Mesenchymal stem cell (in vitro differentiated cells and primary cell): ENCODE results near the gene PEMT.

Experiments
- DNase-seq: peaks from one replicate; pipeline ENCODE4 v3.0.0-alpha.2; 2013
- H2AFZ ChIP-seq: one replicate; pipeline ENCODE4 v1.6.1; 2013; ENCODE audit warnings: low read depth, mild to moderate bottlenecking, control low read depth, inconsistent platforms, low read length, moderate library complexity
- H2AK5ac ChIP-seq: 2 replicates; pipeline ENCODE4 v1.6.1; 2013; ENCODE audit warnings: low read length, moderate library complexity, mild to moderate bottlenecking, inconsistent platforms; ENCODE audit not compliant: severe bottlenecking
- H2BK120ac ChIP-seq: one replicate; pipeline ENCODE4 v1.6.1; 2013; ENCODE audit warnings: low read depth, mild to moderate bottlenecking, inconsistent platforms, low read length, moderate library complexity
- H2BK12ac ChIP-seq, 2 experiments: one replicate each; pipeline ENCODE4 v1.6.1; 2013; ENCODE audit warnings: inconsistent platforms in 2 of 2, low read length in 2 of 2, mild to moderate bottlenecking in 2 of 2, moderate library complexity in 2 of 2, control low read depth in 1 of 2
- H2BK15ac ChIP-seq: one replicate; pipeline ENCODE4 v1.6.1; 2013; ENCODE audit warnings: mild to moderate bottlenecking, low read depth, inconsistent platforms; ENCODE audit not compliant: poor library complexity, severe bottlenecking
- H2BK5ac ChIP-seq: 2 replicates; pipeline ENCODE4 v1.6.1; 2013; ENCODE audit warnings: low read depth, mild to moderate bottlenecking, low read length, control low read depth, inconsistent platforms; ENCODE audit not compliant: poor library complexity, severe bottlenecking
- H3K14ac ChIP-seq, 2 experiments: one replicate each; pipeline ENCODE4 v1.6.1; 2013; ENCODE audit warnings: inconsistent platforms in 2 of 2, low read length in 2 of 2, control low read depth in 1 of 2, mild to moderate bottlenecking in 1 of 2, moderate library complexity in 1 of 2
- H3K18ac ChIP-seq, 2 experiments: one replicate each; pipeline ENCODE4 v1.6.1; 2013; ENCODE audit warnings: inconsistent platforms in 2 of 2, low read length in 2 of 2, control low read depth in 1 of 2, low read depth in 1 of 2, mild to moderate bottlenecking in 1 of 2
- H3K23ac ChIP-seq, 2 experiments: one replicate each; pipeline ENCODE4 v1.6.1; 2013; ENCODE audit warnings: inconsistent platforms in 2 of 2, low read length in 2 of 2, mild to moderate bottlenecking in 2 of 2, moderate library complexity in 2 of 2, control low read depth in 1 of 2
- H3K27ac ChIP-seq: 2 replicates; pipeline ENCODE4 v1.5.1; 2013; ENCODE audit warnings: mild to moderate bottlenecking, moderate library complexity, low read length, control low read depth, inconsistent platforms; ENCODE audit not compliant: poor library complexity, severe bottlenecking
- H3K27me3 ChIP-seq, 2 experiments: 2 replicates each; pipeline versions ENCODE4 v1.6.1 to v1.7.0; 2013; ENCODE audit warnings: low read length in 2 of 2, mild to moderate bottlenecking in 2 of 2, moderate library complexity in 2 of 2, control low read depth in 1 of 2, inconsistent platforms in 1 of 2; ENCODE audit not compliant: control insufficient read depth in 1 of 2, insufficient read depth in 1 of 2
- H3K36me3 ChIP-seq, 2 experiments: 2 replicates each; pipeline versions ENCODE4 v1.6.1 to v1.7.0; 2013; ENCODE audit warnings: low read length in 2 of 2, control low read depth in 1 of 2, inconsistent platforms in 1 of 2, low read depth in 1 of 2, mild to moderate bottlenecking in 1 of 2; ENCODE audit not compliant: insufficient read depth in 2 of 2, control insufficient read depth in 1 of 2
- H3K4ac ChIP-seq, 2 experiments: one replicate each; pipeline ENCODE4 v1.6.1; 2013; ENCODE audit warnings: inconsistent platforms in 2 of 2, low read length in 2 of 2, mild to moderate bottlenecking in 2 of 2, moderate library complexity in 2 of 2, control low read depth in 1 of 2, low read depth in 1 of 2
- H3K4me1 ChIP-seq: 2 replicates; pipeline ENCODE4 v1.6.1; 2013; ENCODE audit warnings: low read depth, low read length, control low read depth; ENCODE audit not compliant: control insufficient read depth, insufficient read depth
- H3K4me2 ChIP-seq: 2 replicates; pipeline ENCODE4 v1.6.1; 2013; ENCODE audit warnings: low read length, mild to moderate bottlenecking, inconsistent platforms; ENCODE audit not compliant: poor library complexity, severe bottlenecking
- H3K4me3 ChIP-seq, 2 experiments: 2 replicates each; pipeline versions ENCODE4 v1.5.1 to v1.7.0; 2013; ENCODE audit warnings: low read length in 2 of 2, mild to moderate bottlenecking in 2 of 2, control low read depth in 1 of 2, low read depth in 1 of 2; ENCODE audit not compliant: insufficient read depth in 1 of 2
- H3K79me1 ChIP-seq: replicated peaks from 2 replicates; pipeline ENCODE4 v1.6.1; 2013; ENCODE audit warnings: mild to moderate bottlenecking, control low read depth, low read length, inconsistent platforms; ENCODE audit not compliant: poor library complexity, severe bottlenecking
- H3K9ac ChIP-seq: 2 replicates; pipeline ENCODE4 v1.7.0; 2013; ENCODE audit warnings: mild to moderate bottlenecking, low read length, moderate library complexity
- H3K9me3 ChIP-seq: 2 replicates; pipeline ENCODE4 v1.7.0; 2013; ENCODE audit warnings: mild to moderate bottlenecking, low read length; ENCODE audit not compliant: control insufficient read depth
- H4K8ac ChIP-seq: one replicate; pipeline ENCODE4 v1.6.1; 2013; ENCODE audit warnings: inconsistent platforms, mild to moderate bottlenecking, low read length, moderate library complexity
- H4K91ac ChIP-seq: one replicate; pipeline ENCODE4 v1.6.1; 2013; ENCODE audit warnings: mild to moderate bottlenecking, low read length, inconsistent platforms
- WGBS: methylation state at CpG from one replicate; pipeline ENCODE4 v1.1.7; 2013; ENCODE audit warnings: mixed read lengths; 5-methylcytosine and 5-hydroxymethylcytosine counted together

The PEMT gene

DNA sequence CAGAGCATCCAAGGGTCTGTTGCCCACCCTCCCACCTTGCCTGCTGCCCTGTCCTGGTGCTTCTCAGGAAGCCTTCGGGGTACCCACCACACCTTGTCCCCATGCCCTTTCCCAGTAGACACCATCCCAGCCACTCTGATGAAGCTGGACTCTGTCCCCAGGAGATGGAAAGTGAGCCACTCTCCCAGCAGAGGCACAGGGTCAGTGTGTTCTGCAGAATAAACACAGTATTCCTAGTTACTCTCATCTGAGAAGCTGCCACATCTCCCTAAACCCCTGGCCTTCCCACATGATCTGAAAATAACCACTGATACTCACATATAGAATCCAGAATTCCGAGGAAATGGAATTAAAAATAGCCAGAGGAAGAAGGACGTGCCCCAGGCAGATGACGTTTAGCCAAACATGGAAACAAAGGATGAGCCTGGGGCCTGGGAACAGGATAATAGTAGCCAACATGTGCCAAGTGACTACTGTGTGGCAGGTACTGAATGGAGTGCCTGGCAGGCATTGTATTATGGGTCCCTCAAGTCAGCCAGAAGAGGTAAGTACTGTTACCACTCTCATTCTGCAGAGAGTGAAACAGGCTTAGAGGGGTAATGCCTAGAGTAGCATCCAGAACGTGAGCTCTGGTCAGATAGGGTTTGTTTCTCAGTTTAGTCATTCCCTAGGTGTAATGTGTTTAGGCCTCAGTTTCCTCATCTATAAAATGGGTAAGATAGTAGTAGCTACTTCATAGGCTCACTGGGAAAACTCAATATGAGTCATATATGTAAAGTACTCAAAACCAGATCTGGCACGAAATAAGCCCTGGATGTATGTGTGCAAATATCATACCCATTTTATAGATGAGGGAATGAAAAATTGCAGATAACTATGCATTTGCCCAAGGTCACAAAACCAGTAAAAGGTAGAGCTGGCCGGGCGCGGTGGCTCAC is 20.8 kb upstream of the PEMT start:
- Histone ChIP-seq H3K79me1 (no peaks in the 10 kb centered on the region), H2BK12ac (no peak overlapping the region), H4K8ac (no peak overlapping the region), H3K14ac (no peak overlapping the region), H2AK5ac (no peak overlapping the region), H3K4ac (no peak overlapping the region), H3K9me3 (no peaks in the 10 kb centered on the region), H3K18ac (no peak overlapping the region), H3K4me1 (no peaks in the 10 kb centered on the region), H3K4me3 (no peak overlapping the region), H2AFZ (no peak overlapping the region), H2BK5ac (no peak overlapping the region), H3K36me3 (no peaks in the 10 kb centered on the region), H3K4me2 (no peak overlapping the region), H3K27me3 (peaks cover 0 to 12% of the 10 kb centered on the region in 2 experiments), H2BK15ac (no peak overlapping the region), H3K27ac (no peak overlapping the region), H3K23ac (no peak overlapping the region), H3K9ac (no peak overlapping the region), H2BK120ac (no peak overlapping the region), H4K91ac (no peak overlapping the region)
- no peak for DNase-seq
- 91% methylated on average over 9 of the region's 9 CpGs for WGBS

DNA sequence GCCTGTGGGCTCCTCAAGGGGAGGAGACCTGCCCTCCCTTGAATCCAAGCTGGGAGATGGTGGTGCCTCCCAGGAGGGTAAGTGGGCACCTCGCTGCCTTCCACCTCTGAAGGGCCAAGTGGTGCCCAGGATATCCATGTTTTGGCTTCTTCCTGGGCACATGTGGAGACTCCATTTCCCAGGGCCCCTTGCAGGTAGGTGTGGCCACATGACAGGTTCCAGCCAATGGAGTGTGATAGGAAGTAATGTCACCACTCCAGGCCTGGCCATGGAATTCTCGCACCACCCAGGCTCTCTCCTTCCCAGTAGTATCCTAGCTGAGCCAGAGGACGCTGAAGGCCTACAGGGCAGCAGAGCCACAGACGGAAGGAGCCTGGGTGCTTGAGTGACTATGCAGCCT is 17.6 kb upstream of the PEMT start:
- no peak overlapping the region for H3K14ac ChIP-seq
- H2AK5ac ChIP-seq, result no peak overlapping the region
- no peak overlapping the region for H2BK5ac ChIP-seq
- H4K91ac ChIP-seq, result no peak overlapping the region
- no peak overlapping the region for H2AFZ ChIP-seq
- no peak overlapping the region for H3K27ac ChIP-seq
- H2BK12ac ChIP-seq, result no peak overlapping the region
- H3K9me3 ChIP-seq, result no peaks in the 10 kb centered on the region
- no peak overlapping the region for H3K4me2 ChIP-seq
- DNase-seq, result no peak
- H3K4me1 ChIP-seq, result no peaks in the 10 kb centered on the region
- peaks cover 0 to 26% of the 10 kb centered on the region in 2 experiments for H3K27me3 ChIP-seq
- WGBS, result 95% methylated on average over 4 of the region's 4 CpGs
- H3K79me1 ChIP-seq, result no peaks in the 10 kb centered on the region
- no peak overlapping the region for H2BK15ac ChIP-seq
- H3K4ac ChIP-seq, result no peak overlapping the region
- no peak overlapping the region for H3K23ac ChIP-seq
- H2BK120ac ChIP-seq, result no peak overlapping the region
- no peak overlapping the region for H3K9ac ChIP-seq
- H3K18ac ChIP-seq, result no peak overlapping the region
- H4K8ac ChIP-seq, result no peak overlapping the region
- no peaks in the 10 kb centered on the region for H3K36me3 ChIP-seq
- no peak overlapping the region for H3K4me3 ChIP-seq

- no peak overlapping the region for H2AK5ac ChIP-seq
- no peak overlapping the region for H2AFZ ChIP-seq
- no peak overlapping the region for H2BK12ac ChIP-seq
- H3K27ac ChIP-seq, result no peak overlapping the region
- no peak overlapping the region for H3K4me2 ChIP-seq
- H2BK5ac ChIP-seq, result no peak overlapping the region
- H3K9me3 ChIP-seq, result no peaks in the 10 kb centered on the region
- no peak overlapping the region for H3K23ac ChIP-seq
- no peak overlapping the region for H3K9ac ChIP-seq
- no peak overlapping the region for H3K4me3 ChIP-seq
- H2BK120ac ChIP-seq, result no peak overlapping the region
- H3K79me1 ChIP-seq, result no peaks in the 10 kb centered on the region
- peak; percentile 31 for DNase-seq
- no peak overlapping the region for H2BK15ac ChIP-seq
- H3K14ac ChIP-seq, result no peak overlapping the region
- H3K27me3 ChIP-seq, result peaks cover 0 to 21% of the 10 kb centered on the region in 2 experiments
- peaks cover 2% of the 10 kb centered on the region for H3K4me1 ChIP-seq
- H4K8ac ChIP-seq, result no peak overlapping the region
- H3K36me3 ChIP-seq, result no peaks in the 10 kb centered on the region
- H3K18ac ChIP-seq, result no peak overlapping the region
- no peak overlapping the region for H3K4ac ChIP-seq
- H4K91ac ChIP-seq, result no peak overlapping the region
- WGBS, result 84% methylated on average over 7 of the region's 7 CpGs
Measured at GRCh38 chr17:17606416-17607000, 15.0 kb upstream of the PEMT start.

GRCh38 chr17:17605729-17606088 is 14.2 kb upstream of the PEMT start:
- Histone ChIP-seq H3K4me2 (no peak overlapping the region), H3K36me3 (no peaks in the 10 kb centered on the region), H3K27ac (no peak overlapping the region), H3K9me3 (no peaks in the 10 kb centered on the region), H2AK5ac (no peak overlapping the region), H3K4me3 (no peak overlapping the region), H3K9ac (no peak overlapping the region), H3K14ac (no peak overlapping the region), H3K23ac (no peak overlapping the region), H2BK15ac (no peak overlapping the region), H2AFZ (no peak overlapping the region), H4K8ac (no peak overlapping the region), H3K79me1 (no peaks in the 10 kb centered on the region), H3K4ac (no peak overlapping the region), H2BK12ac (peak overlapping the region in 1 of 2 experiments; percentile 10), H2BK120ac (no peak overlapping the region), H2BK5ac (no peak overlapping the region), H3K18ac (no peak overlapping the region), H4K91ac (no peak overlapping the region), H3K27me3 (peaks cover 0 to 21% of the 10 kb centered on the region in 2 experiments), H3K4me1 (peaks cover 2% of the 10 kb centered on the region)
- DNase-seq, result peak; percentile 88
- WGBS, result 35% methylated on average over 4 of the region's 4 CpGs
